ENCODE data around the gene SF3B5. TPM values are rescaled to one million over a fixed set of nuclear protein-coding genes. Genes with fewer than 3 reads are reported as not detected.

The SF3B5 gene
- total RNA-seq, 2 donors from 2014 or later, result 113 to 146 TPM

DNA sequence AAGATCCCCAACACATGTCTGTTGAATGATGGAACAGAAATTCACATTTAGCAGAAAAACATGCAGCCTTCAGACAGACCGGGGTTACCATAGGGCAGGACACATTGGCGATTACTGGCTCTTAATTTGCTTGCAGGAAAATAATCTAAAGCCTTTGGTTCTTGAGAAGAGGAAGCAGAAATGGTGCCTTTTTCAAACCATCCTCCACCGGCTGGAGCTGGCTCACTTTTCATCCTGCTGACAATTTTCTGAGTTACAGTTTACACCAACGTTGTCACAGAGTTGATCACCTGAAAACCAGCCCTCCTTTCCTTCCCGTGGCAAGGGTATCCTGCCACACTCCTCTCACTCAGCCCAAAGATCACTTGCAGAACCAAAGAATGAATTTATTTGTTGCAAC is 32.6 kb downstream of the SF3B5 start:
- TF ChIP-seq, protein P1, sequence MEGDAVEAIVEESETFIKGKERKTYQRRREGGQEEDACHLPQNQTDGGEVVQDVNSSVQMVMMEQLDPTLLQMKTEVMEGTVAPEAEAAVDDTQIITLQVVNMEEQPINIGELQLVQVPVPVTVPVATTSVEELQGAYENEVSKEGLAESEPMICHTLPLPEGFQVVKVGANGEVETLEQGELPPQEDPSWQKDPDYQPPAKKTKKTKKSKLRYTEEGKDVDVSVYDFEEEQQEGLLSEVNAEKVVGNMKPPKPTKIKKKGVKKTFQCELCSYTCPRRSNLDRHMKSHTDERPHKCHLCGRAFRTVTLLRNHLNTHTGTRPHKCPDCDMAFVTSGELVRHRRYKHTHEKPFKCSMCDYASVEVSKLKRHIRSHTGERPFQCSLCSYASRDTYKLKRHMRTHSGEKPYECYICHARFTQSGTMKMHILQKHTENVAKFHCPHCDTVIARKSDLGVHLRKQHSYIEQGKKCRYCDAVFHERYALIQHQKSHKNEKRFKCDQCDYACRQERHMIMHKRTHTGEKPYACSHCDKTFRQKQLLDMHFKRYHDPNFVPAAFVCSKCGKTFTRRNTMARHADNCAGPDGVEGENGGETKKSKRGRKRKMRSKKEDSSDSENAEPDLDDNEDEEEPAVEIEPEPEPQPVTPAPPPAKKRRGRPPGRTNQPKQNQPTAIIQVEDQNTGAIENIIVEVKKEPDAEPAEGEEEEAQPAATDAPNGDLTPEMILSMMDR (IDR thresholded peaks at IDR 0.05), result no peak

DNA sequence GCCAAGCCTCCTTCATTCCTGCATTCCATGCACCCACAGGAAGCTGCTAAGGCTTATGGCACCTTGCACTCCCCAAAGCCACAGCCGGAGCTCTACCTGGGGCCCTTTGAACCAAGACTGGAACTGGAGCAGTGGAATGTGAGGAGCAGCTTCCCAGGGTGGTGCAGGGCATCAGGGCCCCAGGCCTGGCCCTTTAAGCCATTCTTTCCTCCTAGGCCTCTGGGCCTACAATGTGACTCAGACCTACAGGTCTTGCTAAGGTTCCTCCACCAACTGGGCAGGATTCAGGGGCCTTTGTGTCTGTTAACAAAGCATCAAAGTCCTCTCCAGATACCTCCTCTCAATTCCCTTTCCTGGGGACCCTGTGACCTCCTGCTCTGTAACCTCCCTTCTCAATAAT is 36.2 kb downstream of the SF3B5 start:
- peaks cover 0 to 11% of the 10 kb centered on the region in 2 donors for H3K4me1 ChIP-seq
- no peak for DNase-seq (ENCODE audit: low spot score)
- TF ChIP-seq, protein P1 (IDR thresholded peaks at IDR 0.05), result no peak
- no peaks in the 10 kb centered on the region for H3K36me3 ChIP-seq
- no peak overlapping the region for H3K27ac ChIP-seq
- H3K27me3 ChIP-seq, result no peaks in the 10 kb centered on the region
- no peak overlapping the region for H3K4me3 ChIP-seq
- no peaks in the 10 kb centered on the region for H3K9me3 ChIP-seq

More for the DNA sequence above, 32.6 kb downstream of the SF3B5 start:
- Histone ChIP-seq H3K9me3 (no peaks in the 10 kb centered on the region), H3K4me1 (peaks cover 0 to 21% of the 10 kb centered on the region in 2 donors), H3K27ac (no peak overlapping the region), H3K27me3 (no peaks in the 10 kb centered on the region), H3K4me3 (no peak overlapping the region), H3K36me3 (no peaks in the 10 kb centered on the region)
- no peak for DNase-seq (ENCODE audit: low spot score)

DNA sequence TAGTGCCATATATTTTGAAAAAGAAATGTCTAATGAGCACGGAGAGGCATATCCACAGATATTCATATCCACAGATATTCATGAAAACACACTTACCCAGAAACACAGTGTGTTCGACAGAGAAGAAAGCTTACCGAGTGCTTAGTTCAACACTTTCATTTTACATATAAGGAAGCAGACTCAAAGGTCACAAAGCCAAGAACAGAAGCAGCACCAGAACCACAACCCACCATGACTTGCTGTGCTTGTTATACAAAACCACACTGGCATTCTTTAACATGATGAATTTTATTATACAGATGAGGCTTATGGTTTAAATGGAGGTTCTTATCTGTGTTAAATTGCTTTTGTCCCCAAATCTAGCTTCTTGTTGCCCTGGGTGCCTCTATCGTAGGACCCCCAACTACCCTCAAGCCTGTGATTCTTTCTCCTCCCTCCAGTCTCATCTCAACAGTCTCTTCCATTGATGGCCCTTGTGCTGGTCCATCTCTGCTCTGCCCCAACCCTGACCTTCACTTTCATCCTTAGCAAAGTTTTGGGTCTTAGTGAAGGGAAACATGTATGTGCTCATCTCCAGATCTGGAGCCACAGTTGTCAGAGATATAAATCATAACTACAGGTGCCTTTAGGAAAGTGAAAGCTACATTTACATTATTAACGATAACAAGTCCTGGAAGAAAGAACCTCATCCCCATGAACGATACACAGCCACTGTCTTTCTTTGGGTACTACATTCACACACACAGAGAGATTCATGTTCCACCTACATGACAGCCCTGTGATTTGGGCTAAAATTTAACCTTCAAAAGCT is 40.0 kb downstream of the SF3B5 start:
- Histone ChIP-seq H3K4me1 (no peaks in the 10 kb centered on the region), H3K4me3 (no peak overlapping the region)

DNA sequence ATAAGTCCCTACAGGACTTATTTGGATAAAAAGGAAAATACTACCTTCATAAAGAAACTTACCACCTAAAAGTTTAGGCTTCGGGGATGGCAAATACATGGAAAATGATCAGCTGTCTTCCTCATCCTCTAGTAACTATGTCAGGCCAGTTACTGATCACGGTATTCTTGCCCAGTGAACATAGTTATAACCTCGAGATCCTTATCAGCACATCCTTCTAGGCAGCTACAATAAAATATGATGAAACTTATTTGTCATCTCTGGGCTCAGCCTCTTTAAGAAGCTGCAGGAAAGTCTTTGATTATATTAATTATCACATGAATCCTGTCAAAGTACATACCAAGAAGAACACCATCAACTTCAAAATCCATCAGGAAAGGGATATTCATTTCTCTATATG is 41.8 kb downstream of the SF3B5 start:
- no peaks in the 10 kb centered on the region for H3K27me3 ChIP-seq
- H3K36me3 ChIP-seq, result no peaks in the 10 kb centered on the region
- TF ChIP-seq, protein P1 (IDR thresholded peaks at IDR 0.05), result no peak
- no peak for DNase-seq (ENCODE audit: low spot score)
- H3K4me1 ChIP-seq, result no peaks in the 10 kb centered on the region
- no peaks in the 10 kb centered on the region for H3K9me3 ChIP-seq
- no peak overlapping the region for H3K27ac ChIP-seq
- no peak overlapping the region for H3K4me3 ChIP-seq

More for the DNA sequence above, 40.0 kb downstream of the SF3B5 start:
- H3K27ac ChIP-seq, result no peak overlapping the region
- H3K36me3 ChIP-seq, result no peaks in the 10 kb centered on the region
- no peak for DNase-seq (ENCODE audit: low spot score)
- TF ChIP-seq, protein P1 (IDR thresholded peaks at IDR 0.05), result no peak
- no peaks in the 10 kb centered on the region for H3K27me3 ChIP-seq
- no peaks in the 10 kb centered on the region for H3K9me3 ChIP-seq

DNA sequence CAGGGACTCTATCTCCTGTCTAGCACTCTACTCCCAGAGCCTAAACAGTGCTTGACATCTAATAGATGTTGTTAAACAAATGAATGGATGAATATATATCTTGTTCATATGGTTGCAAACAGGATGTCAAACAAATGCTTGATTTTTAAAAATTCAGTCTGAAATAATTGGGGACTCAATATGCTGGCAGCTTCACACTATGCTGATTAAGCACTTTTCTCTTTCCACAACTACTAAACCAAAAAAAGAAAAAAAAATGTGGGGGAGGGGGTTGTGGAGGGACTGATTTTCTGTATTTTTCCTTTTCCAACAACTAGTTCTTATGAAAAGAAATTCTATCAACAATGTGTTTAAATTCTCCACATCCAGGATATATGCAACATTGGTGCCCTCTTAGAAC is 42.9 kb downstream of the SF3B5 start:
- no peak overlapping the region for H3K27ac ChIP-seq
- no peaks in the 10 kb centered on the region for H3K36me3 ChIP-seq
- no peaks in the 10 kb centered on the region for H3K27me3 ChIP-seq
- no peak for DNase-seq (ENCODE audit: low spot score)
- no peaks in the 10 kb centered on the region for H3K4me1 ChIP-seq
- no peak overlapping the region for H3K4me3 ChIP-seq
- TF ChIP-seq, protein P1 (IDR thresholded peaks at IDR 0.05), result no peak
- no peaks in the 10 kb centered on the region for H3K9me3 ChIP-seq
